ENCODE measurements around the gene CKB.

Gene CKB

GRCh38 chr14:103549361-103550311 is 27.0 kb upstream of the CKB start:
- no peak for ATAC-seq
- DNase-seq = no peak

GRCh38 chr14:103548463-103549351 is 26.1 kb upstream of the CKB start:
- ATAC-seq (no peak), DNase-seq (no peak)

GRCh38 chr14:103547941-103548462 is 25.4 kb upstream of the CKB start:
- DNase-seq (no peak), ATAC-seq (no peak)

- ATAC-seq = no peak
- no peak for DNase-seq
Observed at GRCh38 chr14:103547455-103547940, 24.9 kb upstream of the CKB start.

GRCh38 chr14:103546652-103547454 is 24.2 kb upstream of the CKB start:
- ATAC-seq (peak; percentile 61), DNase-seq (peak; percentile 84)

GRCh38 chr14:103545915-103546651 is 23.5 kb upstream of the CKB start:
- DNase-seq (no peak), ATAC-seq (no peak)

GRCh38 chr14:103545219-103545914 is 22.7 kb upstream of the CKB start:
- ATAC-seq = no peak
- no peak for DNase-seq

- DNase-seq = no peak
- ATAC-seq = no peak
Observed at GRCh38 chr14:103544388-103545218, 22.0 kb upstream of the CKB start.

GRCh38 chr14:103543721-103544387 is 21.2 kb upstream of the CKB start:
- no peak for ATAC-seq
- no peak for DNase-seq

GRCh38 chr14:103543140-103543539 is 20.5 kb upstream of the CKB start:
- DNase-seq (no peak), ATAC-seq (no peak)

GRCh38 chr14:103542605-103543088 is 20.0 kb upstream of the CKB start:
- ATAC-seq = no peak
- no peak for DNase-seq

GRCh38 chr14:103541709-103542604 is 19.3 kb upstream of the CKB start:
- DNase-seq = no peak
- ATAC-seq = no peak

- no peak for ATAC-seq
- no peak for DNase-seq
Observed at GRCh38 chr14:103540821-103541708, 18.4 kb upstream of the CKB start.

GRCh38 chr14:103539056-103539825 is 16.6 kb upstream of the CKB start:
- ATAC-seq (no peak), DNase-seq (no peak)

GRCh38 chr14:103538291-103539055 is 15.8 kb upstream of the CKB start:
- ATAC-seq (no peak), DNase-seq (no peak)
